NT2/D1 (cell line): ENCODE data around the gene LRRN1.

ENCODE experiments used
- YY1 ChIP-seq: IDR thresholded peaks from 2 replicates; pipeline ENCODE4 v1.6.1; 2011; ENCODE audit not compliant: insufficient read length, insufficient read depth
- ZNF274 ChIP-seq: IDR thresholded peaks from 2 replicates; pipeline ENCODE4 v1.6.1; 2011; ENCODE audit warnings: mild to moderate bottlenecking, low read depth, low read length

- TF ChIP-seq YY1 = no peak
- no peak for TF ChIP-seq ZNF274
These were observed 25.8 kb downstream of the LRRN1 start for GRCh38 chr3:3825035-3825434.
